B cell (primary cell): ENCODE data around the gene GAPVD1. TPM values are rescaled to one million over a fixed set of nuclear protein-coding genes. Genes with fewer than 3 reads are reported as not detected.
"Not testable (repeated sequence)": the region's sequence is repeated elsewhere in the genome, so short reads cannot be mapped to it uniquely, and the experiment has no call there.

Experiments
- ATAC-seq: fragments of 200-7000 bp; cut with Tn5 transposase; one replicate; pipeline ENCODE4 v1.10.0; 2021; ENCODE audit warnings: low read depth, mild to moderate bottlenecking, moderate number of reproducible peaks, moderate library complexity
- CTCF ChIA-PET: fragments of 350-600 bp; sonication (Branson Sonifier 250); formaldehyde crosslinking; loops from one replicate; lab custom pipeline; 2021; ENCODE audit warnings: antibody characterized with exemption, inconsistent platforms; lab: Charles Lee
- POLR2A ChIA-PET: fragments of 350-600 bp; sonication (Branson Sonifier 250); formaldehyde crosslinking; loops from one replicate; lab custom pipeline; 2021; ENCODE audit warnings: antibody characterized with exemption; lab: Charles Lee
- DNase-seq: peaks from one replicate; pipeline ENCODE4 v3.0.0; 2013
- H2AFZ ChIP-seq: 2 replicates; pipeline ENCODE4 v1.6.1; 2012; ENCODE audit warnings: mild to moderate bottlenecking, low read depth, low read length; ENCODE audit not compliant: insufficient read depth, poor library complexity, severe bottlenecking
- H3K27ac ChIP-seq, 2 donors: 1 replicate in 1 of 2; 2 replicates in 1 of 2; pipeline ENCODE4 v1.5.1; 2012 to 2013; ENCODE audit warnings: low read length in 2 of 2, mild to moderate bottlenecking in 2 of 2, moderate library complexity in 1 of 2
- H3K27me3 ChIP-seq, 4 experiments: fragments of 200-600 bp in 1 of 4; sonication (generic) in 1 of 4; replicated peaks in 1 of 4; 1 replicate in 2 of 4; 2 replicates in 2 of 4; pipeline versions ENCODE4 v1.6.1 to v1.7.0; 2013 to 2016; ENCODE audit warnings: low read length in 3 of 4, mild to moderate bottlenecking in 2 of 4, mixed read lengths in 1 of 4, moderate library complexity in 1 of 4; ENCODE audit not compliant: insufficient read depth in 4 of 4, control insufficient read depth in 3 of 4; ENCODE audit errors: control extremely low read depth in 1 of 4
- H3K36me3 ChIP-seq, 2 experiments: replicated peaks in 1 of 2; 1 replicate in 1 of 2; 2 replicates in 1 of 2; pipeline versions ENCODE4 v1.6.1 to v1.7.1; 2013; ENCODE audit warnings: low read length in 1 of 2; ENCODE audit not compliant: insufficient read depth in 2 of 2, control insufficient read depth in 1 of 2; ENCODE audit errors: control extremely low read depth in 1 of 2, extremely low read depth in 1 of 2
- H3K4me1 ChIP-seq, 2 donors: fragments of 200-600 bp in 1 of 2; sonication (generic) in 1 of 2; 1 replicate in 1 of 2; 2 replicates in 1 of 2; pipeline versions ENCODE4 v1.5.1 to v1.6.1; 2013 to 2017; ENCODE audit warnings: low read length in 2 of 2; ENCODE audit not compliant: control insufficient read depth in 2 of 2, insufficient read depth in 2 of 2
- H3K4me2 ChIP-seq: replicated peaks from 2 replicates; pipeline ENCODE3; 2012; ENCODE audit warnings: mild to moderate bottlenecking, low read depth, low read length; ENCODE audit not compliant: poor library complexity, severe bottlenecking
- H3K4me3 ChIP-seq, 5 experiments: fragments of 200-600 bp in 1 of 5; sonication (generic) in 1 of 5; 1 replicate in 3 of 5; 2 replicates in 2 of 5; pipeline versions ENCODE4 v1.5.1 to v1.7.0; 2011 to 2016; ENCODE audit warnings: low read length in 4 of 5, mild to moderate bottlenecking in 4 of 5, low read depth in 2 of 5, control low read depth in 1 of 5, moderate library complexity in 1 of 5; ENCODE audit not compliant: insufficient read depth in 1 of 5; ENCODE audit errors: control extremely low read depth in 1 of 5, extremely low read depth in 1 of 5
- H3K79me2 ChIP-seq: fragments of 200-600 bp; sonication (generic); one replicate; pipeline ENCODE4 v1.6.0; 2016; ENCODE audit warnings: low read length; ENCODE audit not compliant: control insufficient read depth, insufficient read depth
- H3K9ac ChIP-seq: fragments of 200-600 bp; sonication (generic); 2 replicates; pipeline ENCODE4 v1.6.1; 2017; ENCODE audit warnings: mild to moderate bottlenecking, low read length, moderate library complexity
- H3K9me3 ChIP-seq, 3 donors: one replicate each; pipeline versions ENCODE4 v1.6.1 to v1.7.1; 2013; ENCODE audit warnings: low read length in 2 of 3; ENCODE audit not compliant: control insufficient read depth in 2 of 3, insufficient read depth in 1 of 3; ENCODE audit errors: control extremely low read depth in 1 of 3
- H4K20me1 ChIP-seq: 2 replicates; pipeline ENCODE4 v1.6.0; 2012; ENCODE audit warnings: mild to moderate bottlenecking, low read length; ENCODE audit not compliant: insufficient read depth, control insufficient read depth, poor library complexity, severe bottlenecking
- H3K27ac Mint-ChIP-seq: one replicate; pipeline ENCODE4 v1.8.0; 2021; ENCODE audit warnings: mixed read lengths
- H3K27me3 Mint-ChIP-seq: one replicate; pipeline ENCODE4 v1.8.0; 2021; ENCODE audit warnings: mixed read lengths
- H3K4me1 Mint-ChIP-seq: one replicate; pipeline ENCODE4 v1.8.0; 2021; ENCODE audit warnings: mixed read lengths
- H3K4me3 Mint-ChIP-seq: one replicate; pipeline ENCODE4 v1.8.0; 2021; ENCODE audit warnings: mixed read lengths
- H3K9me3 Mint-ChIP-seq: one replicate; pipeline ENCODE4 v1.8.0; 2022; ENCODE audit warnings: mixed read lengths; ENCODE audit not compliant: insufficient read depth
- EZH2 ChIP-seq: IDR thresholded peaks from 2 replicates; pipeline ENCODE4 v1.6.1; 2012; ENCODE audit warnings: borderline replicate concordance, low read depth, mild to moderate bottlenecking, moderate library complexity, low read length; ENCODE audit not compliant: insufficient read depth, poor library complexity, severe bottlenecking
- WGBS: methylation state at CpG from one replicate; pipeline ENCODE4 v1.1.5; 2013; ENCODE audit warnings: missing lambda C conversion rate; ENCODE audit not compliant: insufficient coverage; 5-methylcytosine and 5-hydroxymethylcytosine counted together
- intact Hi-C: fragments of 100-400 bp; cut with micrococcal nuclease; formaldehyde crosslinking; loops from one replicate; pipeline ENCODE4 v1.10.0; 2022
- polyA plus RNA-seq: library from polyadenylated mRNA; depleted of rRNA; stranded (reverse); fragments of >200 nt; gene quantifications from 2 replicates; pipeline ENCODE4 v1.2.3, GENCODE V29; 2012
- total RNA-seq, 2 donors: library from RNA; stranded (reverse); fragments of 120-200 nt in 1 of 2; gene quantifications; 1 replicate in 1 of 2; 2 replicates in 1 of 2; pipeline versions ENCODE4 v1.2.3 to v1.2.4, GENCODE V29; 2013 to 2022
- TF ChIP-seq, protein P1 (sequence below): fragments of 200-600 bp; IDR thresholded peaks from one replicate; pipeline ENCODE4 v1.8.0; 2022; ENCODE audit warnings: antibody characterized with exemption, mild to moderate bottlenecking

Gene GAPVD1
- total and polyA plus RNA-seq, 2 donors (not counting 1 experiment from before 2014, with no cell fraction given): 11.8 to 61.2 TPM

DNA sequence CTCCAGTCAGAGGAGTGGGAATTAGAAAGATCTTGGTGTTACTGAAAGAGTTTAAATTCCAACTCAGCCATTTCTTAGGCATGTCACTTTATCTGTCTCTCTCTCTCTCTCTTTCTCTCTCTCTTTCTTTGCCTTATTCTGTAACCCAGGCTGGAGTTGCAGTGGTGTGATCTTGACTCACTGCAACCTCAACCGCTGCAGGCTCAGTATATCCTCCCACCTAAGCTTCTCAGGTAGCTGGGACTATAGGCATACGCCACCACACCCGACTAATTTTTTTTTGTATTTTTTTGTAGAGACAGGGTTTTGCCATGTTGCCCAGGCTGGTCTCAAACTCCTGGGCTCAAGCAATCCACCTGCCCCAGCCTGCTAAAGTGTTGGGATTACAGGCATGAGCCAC lies 43.0 kb upstream of the GAPVD1 start:
- Histone ChIP-seq H3K4me1 (no peaks in the 10 kb centered on the region), H2AFZ (no peak overlapping the region), H3K4me2 (no peak overlapping the region), H3K4me3 (no peak overlapping the region), H3K27me3 (no peaks in the 10 kb centered on the region), H4K20me1 (no peaks in the 10 kb centered on the region), H3K27ac (no peak overlapping the region), H3K36me3 (peaks cover 0 to 15% of the 10 kb centered on the region in 2 experiments), H3K9me3 (no peaks in the 10 kb centered on the region), H3K9ac (no peak overlapping the region), H3K79me2 (no peaks in the 10 kb centered on the region)
- ATAC-seq (no peak), DNase-seq (no peak)
- Mint-ChIP-seq H3K27ac (no peak overlapping the region), H3K27me3 (no peaks in the 10 kb centered on the region), H3K9me3 (no peaks in the 10 kb centered on the region), H3K4me1 (no peaks in the 10 kb centered on the region), H3K4me3 (no peak overlapping the region)
- WGBS: no CpG with 5 or more reads among the region's 3 CpGs
- TF ChIP-seq, protein P1, sequence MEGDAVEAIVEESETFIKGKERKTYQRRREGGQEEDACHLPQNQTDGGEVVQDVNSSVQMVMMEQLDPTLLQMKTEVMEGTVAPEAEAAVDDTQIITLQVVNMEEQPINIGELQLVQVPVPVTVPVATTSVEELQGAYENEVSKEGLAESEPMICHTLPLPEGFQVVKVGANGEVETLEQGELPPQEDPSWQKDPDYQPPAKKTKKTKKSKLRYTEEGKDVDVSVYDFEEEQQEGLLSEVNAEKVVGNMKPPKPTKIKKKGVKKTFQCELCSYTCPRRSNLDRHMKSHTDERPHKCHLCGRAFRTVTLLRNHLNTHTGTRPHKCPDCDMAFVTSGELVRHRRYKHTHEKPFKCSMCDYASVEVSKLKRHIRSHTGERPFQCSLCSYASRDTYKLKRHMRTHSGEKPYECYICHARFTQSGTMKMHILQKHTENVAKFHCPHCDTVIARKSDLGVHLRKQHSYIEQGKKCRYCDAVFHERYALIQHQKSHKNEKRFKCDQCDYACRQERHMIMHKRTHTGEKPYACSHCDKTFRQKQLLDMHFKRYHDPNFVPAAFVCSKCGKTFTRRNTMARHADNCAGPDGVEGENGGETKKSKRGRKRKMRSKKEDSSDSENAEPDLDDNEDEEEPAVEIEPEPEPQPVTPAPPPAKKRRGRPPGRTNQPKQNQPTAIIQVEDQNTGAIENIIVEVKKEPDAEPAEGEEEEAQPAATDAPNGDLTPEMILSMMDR: no peak
- TF ChIP-seq EZH2: no peak
- CTCF ChIA-PET: no interaction called here
- POLR2A ChIA-PET: no interaction called here
- intact Hi-C loops: no loop called here

GRCh38 chr9:125224858-125225257 lies 36.8 kb upstream of the GAPVD1 start:
- H3K4me3 ChIP-seq, H4K20me1 ChIP-seq, H3K4me2 ChIP-seq, POLR2A ChIA-PET, H3K9me3 ChIP-seq, H3K4me1 Mint-ChIP-seq, intact Hi-C loops, H3K9ac ChIP-seq, H3K4me3 Mint-ChIP-seq, H3K27ac Mint-ChIP-seq, H3K27ac ChIP-seq, H2AFZ ChIP-seq, CTCF ChIA-PET, H3K79me2 ChIP-seq, H3K4me1 ChIP-seq, DNase-seq, ATAC-seq, H3K27me3 ChIP-seq, H3K27me3 Mint-ChIP-seq, H3K9me3 Mint-ChIP-seq: not testable (repeated sequence)
- H3K36me3 ChIP-seq: peaks cover 0 to 20% of the 10 kb centered on the region in 2 experiments
